Measurements from ENCODE around the gene HOXC5. TPM values are rescaled to one million over a fixed set of nuclear protein-coding genes. Genes with fewer than 3 reads are reported as not detected.

The HOXC5 gene
- total RNA-seq, 4 donors from 2014 or later = 0.28 to 0.63 (median 0.50) TPM; not detected in 1

- no peak for TF ChIP-seq CTCF (IDR thresholded peaks at IDR 0.05)
- no peak for ATAC-seq (ENCODE audit: low FRiP score)
Observed at GRCh38 chr12:54033980-54034784, 1.3 kb downstream of the HOXC5 start.

GRCh38 chr12:54034785-54035310 lies 2.0 kb downstream of the HOXC5 start:
- no peak for TF ChIP-seq CTCF (IDR thresholded peaks at IDR 0.05)
- DNase-seq (ENCODE audit: low spot score) = no peak
- no peak for ATAC-seq (ENCODE audit: low FRiP score)

More at GRCh38 chr12:54033980-54034784, 1.3 kb downstream of the HOXC5 start:
- DNase-seq (ENCODE audit: low spot score) = no peak

GRCh38 chr12:54035568-54036264 lies 2.9 kb downstream of the HOXC5 start:
- DNase-seq (ENCODE audit: low spot score) (no peak), ATAC-seq (ENCODE audit: low FRiP score) (no peak)
- no peak for TF ChIP-seq CTCF (IDR thresholded peaks at IDR 0.05)

GRCh38 chr12:54036620-54037359 lies 3.9 kb downstream of the HOXC5 start:
- DNase-seq (ENCODE audit: low spot score) (no peak), ATAC-seq (ENCODE audit: low FRiP score) (peak; percentile 66)
- TF ChIP-seq CTCF (IDR thresholded peaks at IDR 0.05) = no peak

- no peak for TF ChIP-seq CTCF (IDR thresholded peaks at IDR 0.05)
- ATAC-seq (ENCODE audit: low FRiP score) (no peak), DNase-seq (ENCODE audit: low spot score) (no peak)
Observed at GRCh38 chr12:54037360-54038283, 4.8 kb downstream of the HOXC5 start.

- no peak for TF ChIP-seq CTCF (IDR thresholded peaks at IDR 0.05)
- ATAC-seq (ENCODE audit: low FRiP score) (no peak), DNase-seq (ENCODE audit: low spot score) (no peak)
Observed at GRCh38 chr12:54038284-54038870, 5.5 kb downstream of the HOXC5 start.

Data from omental fat pad (tissue), 4 donors.